ENCODE results near the gene ARHGAP45.
A peak's percentile ranks its signal among the peaks of the same experiment; 100 is the strongest.

Gene ARHGAP45

GRCh38 chr19:1057176-1057855, 9.7 kb upstream of the ARHGAP45 start:
- peak in 1 of 2 experiments; percentile 36 for DNase-seq

- no peak for DNase-seq
These were observed 8.9 kb upstream of the ARHGAP45 start for GRCh38 chr19:1058112-1058511.

- no peak for DNase-seq
These were observed 6.3 kb upstream of the ARHGAP45 start for GRCh38 chr19:1060689-1061088.

GRCh38 chr19:1061987-1062386, 5.0 kb upstream of the ARHGAP45 start:
- DNase-seq = no peak

GRCh38 chr19:1062387-1063029, 4.5 kb upstream of the ARHGAP45 start:
- no peak for DNase-seq

- DNase-seq = no peak
These were observed 3.7 kb upstream of the ARHGAP45 start for GRCh38 chr19:1063030-1063908.

GRCh38 chr19:1063909-1064660, 2.9 kb upstream of the ARHGAP45 start:
- peak in 1 of 2 experiments; percentile 58 for DNase-seq

- DNase-seq = peak in 1 of 2 experiments; percentile 51
These were observed 2.0 kb upstream of the ARHGAP45 start for GRCh38 chr19:1064661-1065605.

- no peak for DNase-seq
These were observed 1.3 kb upstream of the ARHGAP45 start for GRCh38 chr19:1065606-1066109.

- no peak for DNase-seq
These were observed 668 bp upstream of the ARHGAP45 start for GRCh38 chr19:1066251-1066747.

GRCh38 chr19:1067341-1067957, 482 bp downstream of the ARHGAP45 start:
- DNase-seq = no peak

- DNase-seq = no peak
These were observed 1.3 kb downstream of the ARHGAP45 start for GRCh38 chr19:1068009-1069001.

GRCh38 chr19:1069009-1069779, 2.2 kb downstream of the ARHGAP45 start:
- no peak for DNase-seq

- no peak for DNase-seq
These were observed 3.6 kb downstream of the ARHGAP45 start for GRCh38 chr19:1070576-1070930.

GRCh38 chr19:1070931-1071791, 4.2 kb downstream of the ARHGAP45 start:
- DNase-seq = no peak

GRCh38 chr19:1072371-1073015, 5.5 kb downstream of the ARHGAP45 start:
- DNase-seq = no peak

Data from NCI-H526 (cell line).